Uterus (tissue), 4 donors: ENCODE results near the gene TDRD1. TPM values are rescaled to one million over a fixed set of nuclear protein-coding genes. Genes with fewer than 3 reads are reported as not detected.

ENCODE experiments used
- DNase-seq, 2 donors: peaks; one replicate each; pipeline ENCODE4 v3.0.0-alpha.2; 2019 to 2020
- H3K27ac ChIP-seq, 2 donors: fragments of 200-600 bp; sonication (generic); 1 replicate in 1 of 2; 2 replicates in 1 of 2; pipeline ENCODE4 v1.5.1; 2016 to 2018
- H3K27me3 ChIP-seq, 2 donors: fragments of 200-600 bp; sonication (generic); one replicate each; pipeline ENCODE4 v1.5.1; 2018 to 2019; ENCODE audit warnings: control low read depth in 1 of 2
- H3K36me3 ChIP-seq, 2 donors: fragments of 200-600 bp; sonication (generic); one replicate each; pipeline ENCODE4 v1.5.1; 2019; ENCODE audit warnings: control low read depth in 1 of 2
- H3K4me1 ChIP-seq, 2 donors: fragments of 200-600 bp; sonication (generic); one replicate each; pipeline ENCODE4 v1.5.1; 2018 to 2019; ENCODE audit warnings: control low read depth in 1 of 2
- H3K4me3 ChIP-seq, 2 donors: fragments of 200-600 bp; sonication (generic); 1 replicate in 1 of 2; 2 replicates in 1 of 2; pipeline ENCODE4 v1.5.1; 2018 to 2019; ENCODE audit warnings: mild to moderate bottlenecking in 1 of 2
- H3K9me3 ChIP-seq, 2 donors: fragments of 200-600 bp; sonication (generic); one replicate each; pipeline ENCODE4 v1.5.1; 2019; ENCODE audit warnings: control low read depth in 1 of 2
- CTCF ChIP-seq, 4 experiments: fragments of 200-600 bp in 2 of 4; fragments of 450-650 bp in 2 of 4; sonication (generic) in 2 of 4; IDR thresholded peaks; one replicate each; pipeline ENCODE4 v1.5.1; 2016 to 2019; ENCODE audit warnings: antibody characterized with exemption in 4 of 4, mild to moderate bottlenecking in 2 of 4, moderate library complexity in 1 of 4
- POLR2A ChIP-seq, 2 donors: fragments of 450-650 bp; IDR thresholded peaks; one replicate each; pipeline ENCODE4 v1.6.1; 2016; ENCODE audit warnings: antibody characterized with exemption in 2 of 2, mild to moderate bottlenecking in 1 of 2, moderate library complexity in 1 of 2
- intact Hi-C: fragments of 100-400 bp; cut with DNase I; formaldehyde crosslinking; loops from one replicate; pipeline ENCODE4 v1.15.1; 2023; ENCODE audit warnings: low total_unique reads
- total RNA-seq, 4 donors: library from RNA; depleted of rRNA in 3 of 4; stranded (reverse); fragments of >200 nt in 3 of 4; gene quantifications; one replicate each; pipeline versions ENCODE4 v1.1.0 to v1.2.4, GENCODE V29; 2014 to 2023
- donor health status: DM: yes; HTN: yes; CAD: no.

TDRD1 gene
- total RNA-seq, 4 donors from 2014 or later: 0.49 to 1.5 TPM; not detected in 2

GRCh38 chr10:114244126-114244525 is 65.0 kb downstream of the TDRD1 start:
- TF ChIP-seq CTCF (IDR thresholded peaks at IDR 0.05) (no peak), POLR2A (IDR thresholded peaks at IDR 0.05) (no peak)
- Histone ChIP-seq H3K4me1 (peaks cover 0 to 4% of the 10 kb centered on the region in 2 donors), H3K27me3 (peaks cover 7% of the 10 kb centered on the region in 2 donors), H3K36me3 (no peaks in the 10 kb centered on the region), H3K9me3 (no peaks in the 10 kb centered on the region), H3K4me3 (no peak overlapping the region), H3K27ac (no peak overlapping the region)
- no peak for DNase-seq
- intact Hi-C loops: no loop called here

- DNase-seq: no peak
- Histone ChIP-seq H3K4me1 (no peaks in the 10 kb centered on the region), H3K27ac (no peak overlapping the region), H3K27me3 (no peaks in the 10 kb centered on the region), H3K36me3 (no peaks in the 10 kb centered on the region), H3K9me3 (no peaks in the 10 kb centered on the region), H3K4me3 (no peak overlapping the region)
- intact Hi-C loops: no loop called here
- TF ChIP-seq POLR2A (IDR thresholded peaks at IDR 0.05) (no peak), CTCF (IDR thresholded peaks at IDR 0.05) (no peak)
Observed at GRCh38 chr10:114245121-114245791, 66.1 kb downstream of the TDRD1 start.

- Histone ChIP-seq H3K27ac (no peak overlapping the region), H3K4me3 (no peak overlapping the region), H3K27me3 (no peaks in the 10 kb centered on the region), H3K36me3 (no peaks in the 10 kb centered on the region), H3K4me1 (no peaks in the 10 kb centered on the region), H3K9me3 (no peaks in the 10 kb centered on the region)
- intact Hi-C loops: no loop called here
- DNase-seq: no peak
- TF ChIP-seq CTCF (IDR thresholded peaks at IDR 0.05): no peak
- no peak for TF ChIP-seq POLR2A (IDR thresholded peaks at IDR 0.05)
Observed at GRCh38 chr10:114246679-114247305, 67.6 kb downstream of the TDRD1 start.

- no peaks in the 10 kb centered on the region for H3K4me1 ChIP-seq
- H3K27me3 ChIP-seq: no peaks in the 10 kb centered on the region
- no peak for DNase-seq
- H3K27ac ChIP-seq: no peak overlapping the region
- no peak overlapping the region for H3K4me3 ChIP-seq
- intact Hi-C loops: no loop called here
- H3K36me3 ChIP-seq: no peaks in the 10 kb centered on the region
- no peak for TF ChIP-seq CTCF (IDR thresholded peaks at IDR 0.05)
- no peak for TF ChIP-seq POLR2A (IDR thresholded peaks at IDR 0.05)
- H3K9me3 ChIP-seq: no peaks in the 10 kb centered on the region
Observed at GRCh38 chr10:114250236-114250635, 71.1 kb downstream of the TDRD1 start.

GRCh38 chr10:114250716-114251115 is 71.6 kb downstream of the TDRD1 start:
- H3K36me3 ChIP-seq: no peaks in the 10 kb centered on the region
- DNase-seq: no peak
- no peaks in the 10 kb centered on the region for H3K4me1 ChIP-seq
- H3K9me3 ChIP-seq: no peaks in the 10 kb centered on the region
- H3K27ac ChIP-seq: no peak overlapping the region
- H3K27me3 ChIP-seq: no peaks in the 10 kb centered on the region
- H3K4me3 ChIP-seq: no peak overlapping the region
- intact Hi-C loops: no loop called here
- TF ChIP-seq CTCF (IDR thresholded peaks at IDR 0.05) (no peak), POLR2A (IDR thresholded peaks at IDR 0.05) (no peak)
